SHP77 treated with DMSO at 0.1 percent for 48 hours (cell line): ENCODE measurements around the gene TARDBP.
A peak's percentile ranks its signal among the peaks of the same experiment; 100 is the strongest.
"Not testable (repeated sequence)": the region's sequence is repeated elsewhere in the genome, so short reads cannot be mapped to it uniquely, and the experiment has no call there.

ENCODE experiments used
- DNase-seq: peaks from one replicate; lab custom pipeline; 2025; lab: John Stamatoyannopoulos, UW

TARDBP gene

DNA sequence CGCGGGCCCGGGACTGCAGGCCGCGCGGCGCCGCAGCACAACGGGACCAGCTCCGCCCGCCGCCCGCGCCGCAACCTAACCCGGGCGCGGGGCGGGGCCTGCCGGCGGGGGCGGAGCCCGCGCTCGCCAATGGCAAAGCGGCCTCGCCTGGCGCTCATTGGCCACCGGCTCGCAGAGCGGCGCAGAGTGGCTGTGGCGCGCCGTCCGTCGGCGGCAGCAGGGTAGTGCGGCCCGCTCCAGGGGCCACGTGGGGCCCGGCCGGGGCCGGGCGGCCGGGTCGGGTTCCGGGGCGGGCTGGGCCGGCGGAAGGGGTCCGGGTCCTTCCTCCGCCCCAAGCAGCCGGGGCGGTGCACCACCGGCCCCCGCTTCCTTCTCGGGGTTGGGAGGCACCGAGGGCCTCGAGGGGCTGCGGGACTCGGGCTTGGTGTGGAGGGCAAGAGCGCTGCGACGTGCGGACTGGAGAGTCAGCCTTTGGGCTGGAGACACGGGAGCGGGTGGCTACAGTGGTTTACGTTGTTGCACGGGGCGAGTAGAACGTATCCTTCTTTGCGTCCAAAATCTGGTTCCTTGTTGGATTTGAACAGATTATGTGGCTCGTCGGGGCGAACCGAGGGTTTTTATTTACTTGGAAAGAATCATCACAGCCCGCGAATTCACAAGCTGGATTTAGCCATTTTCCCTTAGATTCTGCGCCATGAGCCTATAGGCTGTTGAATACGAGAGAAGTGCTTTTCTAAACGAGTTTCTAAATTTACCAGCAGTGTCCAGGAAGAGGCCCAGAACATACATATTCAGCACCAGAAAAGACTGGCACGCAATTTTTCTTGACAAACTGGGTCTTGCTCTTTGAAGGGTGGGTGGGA is 47.7 kb downstream of the TARDBP start, which contains the start of gene SRM:
Gene SRM (minus strand): TSS at position 51 of the 863 bp plus-strand sequence. CDS start 75 bp downstream, outside the sequence.
- peak; percentile 55 for DNase-seq

DNA sequence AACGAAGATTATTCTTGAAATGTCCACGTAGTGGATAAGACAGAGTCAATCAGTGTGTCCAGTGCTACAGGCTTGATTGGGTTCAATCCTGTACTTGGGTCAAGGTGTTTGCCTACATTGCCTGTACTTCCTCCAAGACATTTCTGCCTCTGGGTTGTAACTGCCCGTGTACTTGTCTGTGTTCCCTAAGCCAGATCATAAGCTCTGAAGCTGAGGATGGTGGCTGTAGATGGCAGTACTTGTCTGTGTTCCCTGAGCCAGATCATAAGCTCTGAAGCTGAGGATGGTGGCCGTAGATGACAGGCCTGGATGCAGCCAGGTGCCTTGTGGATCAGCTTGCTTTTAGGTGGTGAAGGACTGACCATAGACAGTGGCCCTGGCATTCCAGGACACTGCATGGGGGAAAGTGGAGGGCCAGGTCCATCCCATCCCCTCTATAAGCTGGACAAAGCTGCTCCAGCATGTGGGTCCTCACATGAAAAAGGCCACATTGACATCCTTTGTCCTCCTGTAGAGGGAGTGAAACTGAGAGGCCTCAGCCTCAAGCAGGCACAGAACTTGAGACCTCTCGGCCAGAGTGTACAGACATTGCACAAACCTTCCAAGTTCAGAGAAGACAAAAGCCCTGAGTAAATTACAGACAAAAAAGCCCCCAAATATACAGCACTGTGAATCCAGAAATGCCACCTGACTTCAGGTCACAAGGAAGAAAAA is 49.4 kb downstream of the TARDBP start:
- DNase-seq = no peak

DNA sequence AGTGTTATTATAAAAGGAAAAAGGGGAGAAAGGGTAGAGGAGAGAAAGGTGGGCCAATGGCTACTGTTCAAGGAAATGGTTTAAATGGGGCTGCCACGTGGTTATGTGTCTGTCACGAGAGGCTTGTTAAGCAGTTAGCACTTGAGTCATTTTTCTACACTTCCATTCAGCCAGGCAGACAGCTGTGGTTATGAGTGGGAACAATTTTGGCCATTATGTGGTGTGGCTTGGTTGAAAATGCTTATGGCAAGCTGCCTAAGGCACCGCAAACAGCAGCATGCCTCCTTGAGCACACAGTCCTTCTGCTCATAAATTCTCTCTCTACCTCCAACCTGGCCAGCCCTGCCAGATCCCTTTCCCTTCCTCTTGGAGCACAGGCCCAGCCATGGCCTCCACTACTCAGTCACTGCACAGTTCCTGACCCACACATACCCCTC is 50.5 kb downstream of the TARDBP start:
- DNase-seq = no peak

GRCh38 chr1:11063937-11064537 is 51.6 kb downstream of the TARDBP start:
- DNase-seq = peak; percentile 15

GRCh38 chr1:11064942-11065341 is 52.5 kb downstream of the TARDBP start:
- no peak for DNase-seq

GRCh38 chr1:11065796-11066195 is 53.3 kb downstream of the TARDBP start:
- DNase-seq = no peak

GRCh38 chr1:11067716-11068599 is 55.5 kb downstream of the TARDBP start:
- no peak for DNase-seq

- DNase-seq = no peak
Observed at GRCh38 chr1:11068600-11069473, 56.4 kb downstream of the TARDBP start.

DNA sequence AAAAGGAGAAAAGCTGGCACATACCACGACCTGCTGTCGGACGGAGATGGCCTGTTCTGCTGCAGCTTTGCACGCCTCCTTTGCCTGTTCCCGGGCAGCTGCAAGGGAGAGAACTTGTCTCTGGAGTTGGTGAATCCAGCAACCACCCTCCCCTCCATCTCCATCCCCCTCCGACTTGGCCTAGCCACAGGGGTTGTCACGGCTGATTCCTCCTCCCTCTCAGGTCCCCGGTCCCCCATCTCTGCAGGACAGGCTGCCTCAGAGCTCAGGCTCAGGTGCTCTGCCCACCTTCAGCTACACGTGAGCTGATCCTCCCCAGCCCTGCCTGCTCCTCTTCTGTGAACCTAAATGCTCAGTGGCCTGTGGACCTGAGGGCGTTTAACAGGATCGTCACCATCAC is 58.4 kb downstream of the TARDBP start:
- no peak for DNase-seq

DNA sequence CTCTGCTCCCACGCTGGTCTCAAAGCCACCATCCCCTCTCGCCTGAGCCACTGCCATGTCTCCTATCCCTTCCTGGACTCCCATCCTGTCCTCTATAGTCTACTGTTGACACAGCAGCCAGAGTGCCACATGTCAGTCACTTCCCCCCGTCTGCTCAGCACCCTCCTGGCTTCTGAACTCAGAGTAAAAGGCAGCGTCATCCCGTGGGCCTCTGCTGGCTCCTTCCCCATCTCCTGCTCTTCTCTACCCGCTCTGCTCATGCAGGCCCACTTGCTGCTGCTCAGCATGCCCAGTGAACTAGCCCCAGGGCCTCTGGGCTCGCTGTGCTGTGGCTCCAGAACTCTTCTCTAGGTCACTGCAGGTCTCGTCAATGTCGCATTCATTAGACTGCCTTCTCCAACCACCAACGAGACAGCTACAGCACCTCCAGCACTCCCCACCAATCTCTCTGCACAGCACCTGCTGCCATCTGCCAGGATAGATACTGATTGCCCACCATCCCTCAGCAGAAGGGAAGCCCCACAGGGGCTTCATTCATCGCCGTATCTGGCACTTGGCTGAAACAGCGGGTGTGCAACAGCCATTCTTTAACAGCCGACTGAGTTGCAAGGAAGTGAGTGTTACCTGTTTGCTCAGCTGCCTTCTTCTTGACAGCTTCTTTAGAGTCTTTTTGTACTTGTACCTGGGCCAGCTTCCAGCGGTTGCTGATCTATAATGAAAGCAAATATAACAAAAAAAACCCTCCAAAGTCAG is 59.2 kb downstream of the TARDBP start:
- DNase-seq = peak; percentile 73

DNA sequence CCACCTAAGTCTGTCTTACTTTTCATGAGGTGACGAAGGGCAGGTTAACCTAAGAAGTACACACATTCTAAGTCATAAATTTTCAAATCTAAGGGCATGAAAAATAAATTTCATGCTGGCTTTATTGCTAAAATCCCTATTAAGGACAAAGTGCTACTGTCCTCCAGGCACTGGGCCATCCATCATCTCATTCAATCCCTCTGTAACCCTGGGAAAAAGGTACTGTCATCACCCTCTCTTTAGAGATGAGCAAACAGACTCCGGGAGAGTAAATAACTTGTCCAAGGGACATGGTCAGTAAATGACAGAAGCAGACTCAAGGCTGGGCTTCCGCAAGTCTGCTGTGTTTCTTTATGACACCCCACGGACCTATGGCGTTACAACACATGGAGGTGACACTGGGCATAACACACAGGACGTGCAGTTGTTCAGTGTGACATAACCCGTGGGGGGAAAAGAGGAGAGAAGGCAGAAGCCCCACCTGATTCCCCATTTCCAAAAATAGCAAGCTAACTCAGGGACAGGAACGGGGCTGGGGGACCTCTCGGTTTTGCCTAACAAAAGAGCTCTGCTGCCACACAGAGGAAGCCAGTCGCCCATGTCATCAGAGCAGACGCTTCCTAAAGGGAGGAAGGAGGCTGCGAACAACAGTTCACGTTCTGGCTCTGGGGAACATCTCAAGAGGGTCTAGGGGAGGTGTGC is 59.9 kb downstream of the TARDBP start:
- DNase-seq = peak; percentile 82

- DNase-seq = not testable (repeated sequence)
Observed at GRCh38 chr1:11073398-11073797, 60.9 kb downstream of the TARDBP start.
